Metanephros (tissue), 1 donor: ENCODE measurements around the gene AURKB. TPM values are rescaled to one million over a fixed set of nuclear protein-coding genes. Genes with fewer than 3 reads are reported as not detected.

ENCODE experiments used
- total RNA-seq: library from RNA; depleted of rRNA; stranded (reverse); fragments of >200 nt; gene quantifications from one replicate; pipeline ENCODE4 v1.2.3, GENCODE V29; 2014

Gene AURKB
- total RNA-seq, result 23.1 TPM

GRCh38 chr17:8209907-8210760 is at the start of gene AURKB:
Gene AURKB, minus strand, starts transcription at chr17:8210575. Its CDS starts 351 bp downstream, at chr17:8210224.

GRCh38 chr17:8248751-8249607 is 38.6 kb upstream of the AURKB start, which contains the start of gene PFAS:
Gene PFAS, plus strand, starts transcription at chr17:8249289. Its CDS starts 4,649 bp downstream, at chr17:8253938.

DNA sequence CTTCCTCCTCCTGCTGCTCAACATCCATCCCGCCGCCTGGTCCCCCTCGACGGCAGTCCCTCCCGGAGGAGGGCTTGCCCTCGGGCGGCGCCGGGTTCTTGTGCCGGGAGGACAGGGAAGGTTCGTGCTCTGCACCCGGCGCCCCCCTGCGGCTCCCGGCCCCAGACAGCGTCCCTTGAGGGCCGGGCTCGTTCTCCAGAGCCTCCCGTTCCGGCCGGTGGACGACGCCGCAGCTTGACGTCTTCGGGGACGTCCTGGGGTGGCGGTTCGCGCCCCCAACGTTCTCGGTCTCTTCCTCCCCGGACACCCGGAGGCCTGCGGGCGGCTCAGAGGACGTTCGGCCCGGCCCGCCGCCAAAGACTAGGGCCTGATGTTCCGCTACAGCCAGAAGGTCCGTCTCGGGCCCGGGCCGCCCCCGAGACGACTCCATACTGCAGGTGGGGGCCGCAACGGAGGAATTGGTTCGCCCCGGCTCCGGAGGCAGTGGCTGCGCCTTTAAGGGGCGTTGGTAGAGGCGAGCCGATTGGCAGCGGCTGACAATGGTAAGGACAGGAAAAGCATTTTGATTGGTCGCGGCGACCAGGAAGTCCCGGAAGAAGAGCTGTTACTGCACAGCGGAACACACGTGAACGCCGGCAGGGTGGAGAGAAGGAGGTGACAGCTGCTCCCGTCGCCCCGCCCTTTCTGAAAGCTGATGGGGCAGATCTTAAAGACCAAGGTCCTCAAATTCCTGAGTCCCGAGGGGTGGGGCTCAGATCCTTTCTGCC is 20.5 kb downstream of the AURKB start, which contains the start of gene BORCS6:
BORCS6 (minus strand) TSS at position 470 of the 767 bp plus-strand sequence; CDS start at position 430, 40 bp downstream.

GRCh38 chr17:8176197-8176940 is 34.0 kb downstream of the AURKB start, which contains the start of gene TMEM107:
Gene TMEM107, minus strand, starts transcription at chr17:8176380. Its CDS starts 94 bp downstream, at chr17:8176286.

GRCh38 chr17:8162233-8162996 is 48.0 kb downstream of the AURKB start, which contains the start of gene VAMP2:
Gene VAMP2, minus strand, starts transcription at chr17:8162948. Its CDS starts 69 bp downstream, at chr17:8162879.

Other genes with a start within 250 kb of the AURKB start
- gene GUCY2D, start 208.0 kb downstream of the AURKB start, total RNA-seq, result 0.23 TPM
- gene ALOX15B, start 171.5 kb downstream of the AURKB start, total RNA-seq, result 0.99 TPM
- 0.41 TPM for gene ALOX12B, start 122.9 kb downstream of the AURKB start, total RNA-seq
- gene ALOXE3, start 92.1 kb downstream of the AURKB start, total RNA-seq, result not detected
- gene HES7, start 86.5 kb downstream of the AURKB start, total RNA-seq, result not detected
- 99.8 TPM for gene PER1, start 58.2 kb downstream of the AURKB start, total RNA-seq
- gene VAMP2, start 47.6 kb downstream of the AURKB start, total RNA-seq, result 45.4 TPM
- gene TMEM107, start 34.2 kb downstream of the AURKB start, total RNA-seq, result 31.2 TPM
- 9.8 TPM for gene BORCS6, start 20.4 kb downstream of the AURKB start, total RNA-seq
- 18.3 TPM for gene CTC1, start 37.5 kb upstream of the AURKB start, total RNA-seq
- 44.3 TPM for gene PFAS, start 38.7 kb upstream of the AURKB start, total RNA-seq
- gene RANGRF, start 78.1 kb upstream of the AURKB start, total RNA-seq, result 13.3 TPM
- 4.8 TPM for gene SLC25A35, start 84.8 kb upstream of the AURKB start, total RNA-seq
- 10.9 TPM for gene ARHGEF15, start 99.7 kb upstream of the AURKB start, total RNA-seq
- not detected for gene ODF4, start 129.3 kb upstream of the AURKB start, total RNA-seq
- gene RPL26, start 172.6 kb upstream of the AURKB start, total RNA-seq, result 2,001 TPM
- gene RNF222, start 187.3 kb upstream of the AURKB start, total RNA-seq, result not detected
- gene NDEL1, start 225.3 kb upstream of the AURKB start, total RNA-seq, result 40.8 TPM